ENCODE data around the gene CNOT9.

DNA sequence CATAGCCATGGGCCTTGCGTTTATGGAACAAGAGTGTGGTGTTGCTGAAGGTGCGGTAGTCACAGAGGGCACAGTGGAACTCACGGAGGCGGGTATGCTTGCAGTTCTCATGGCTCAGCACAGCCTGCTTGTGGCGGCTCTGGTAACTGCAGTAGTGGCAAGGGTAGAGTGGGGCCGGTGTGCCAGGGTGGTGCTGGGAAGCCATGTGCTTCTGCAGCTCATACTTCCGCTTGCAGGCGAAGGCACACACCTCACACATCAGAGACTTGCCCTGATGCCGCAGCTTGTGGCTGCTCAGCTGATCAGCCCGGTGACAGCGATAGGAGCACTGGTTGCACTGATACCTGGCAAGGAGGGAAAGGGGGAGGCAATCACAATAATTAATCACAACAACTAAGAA lies 76.1 kb downstream of the CNOT9 start:
- TF ChIP-seq CTCF (conservative IDR thresholded peaks at IDR 0.05), result no peak
- TF ChIP-seq EZH2 (IDR thresholded peaks at IDR 0.05; ENCODE audit: low read depth), result no peak

Data from PC-9 (cell line).